ENCODE results near the gene CCDC38.

Gene CCDC38
- 0 to 0.17 (median 0.17) reads per million in 3 donors for total RNA-seq

DNA sequence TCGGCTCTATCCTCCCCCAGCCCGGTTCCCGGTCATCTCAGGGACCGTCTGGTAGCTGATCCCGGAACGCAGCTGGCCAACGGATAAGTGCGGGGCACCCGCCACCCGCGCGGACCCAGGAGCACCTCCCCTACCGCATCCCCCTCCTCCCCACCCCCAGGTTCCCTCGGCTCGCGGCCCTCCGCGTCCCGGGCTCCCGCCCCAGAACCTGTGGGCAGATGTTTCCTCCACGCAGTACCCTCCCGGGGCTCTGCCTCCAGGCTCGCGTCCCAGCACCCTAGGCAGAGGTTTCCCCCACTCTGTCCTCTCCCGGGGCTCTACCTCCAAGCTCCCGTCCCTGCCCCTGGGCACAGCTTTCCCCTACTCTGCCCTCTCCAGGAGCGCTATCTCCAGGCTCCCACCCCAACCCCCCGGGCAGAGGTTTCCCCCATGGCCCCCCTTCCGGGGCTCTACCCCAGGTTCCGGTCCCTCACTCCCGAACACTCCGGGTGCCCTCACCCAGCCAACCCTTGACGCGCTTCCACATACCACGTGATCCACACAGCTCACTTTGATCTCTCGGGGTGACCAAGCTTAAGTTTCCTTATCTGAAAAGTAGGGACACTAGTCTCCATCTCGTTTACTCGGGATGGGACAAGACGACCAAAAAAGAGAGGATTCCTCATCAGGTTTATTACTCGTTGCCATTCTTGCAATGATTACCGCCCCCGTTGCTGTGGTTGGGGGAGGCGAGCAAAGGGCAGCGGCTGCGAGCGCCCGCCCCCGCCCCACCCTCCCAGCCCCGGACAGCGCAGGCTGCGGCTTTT lies at the start of gene CCDC38:
Gene CCDC38 (minus strand): TSS at position 91 of the 806 bp plus-strand sequence. CDS start 6,105 bp downstream, outside the sequence.
- no peaks in the 10 kb centered on the region for H3K27me3 ChIP-seq (replicated peaks; ENCODE audit: control insufficient read depth, insufficient read depth, low read length, poor library complexity, severe bottlenecking)
- peak within 1 kb of the TSS; percentile 71 for H3K27ac ChIP-seq (ENCODE audit: insufficient read depth, low read length, poor library complexity, severe bottlenecking)
- peak within 1 kb of the TSS; percentile 93 for H3K4me3 ChIP-seq (ENCODE audit: insufficient read depth, low read depth, low read length, poor library complexity, severe bottlenecking)
- H3K9me3 ChIP-seq (ENCODE audit: control insufficient read depth, low read length), result no peaks in the 10 kb centered on the region
- H3K4me1 ChIP-seq (ENCODE audit: control insufficient read depth, insufficient read depth, low read length, poor library complexity, severe bottlenecking), result peaks cover 6% of the 10 kb centered on the region
- peak; percentile 66 to 75 (median 67) for DNase-seq
- H3K36me3 ChIP-seq (ENCODE audit: control insufficient read depth, insufficient read depth, low read length), result no peaks in the 10 kb centered on the region

DNA sequence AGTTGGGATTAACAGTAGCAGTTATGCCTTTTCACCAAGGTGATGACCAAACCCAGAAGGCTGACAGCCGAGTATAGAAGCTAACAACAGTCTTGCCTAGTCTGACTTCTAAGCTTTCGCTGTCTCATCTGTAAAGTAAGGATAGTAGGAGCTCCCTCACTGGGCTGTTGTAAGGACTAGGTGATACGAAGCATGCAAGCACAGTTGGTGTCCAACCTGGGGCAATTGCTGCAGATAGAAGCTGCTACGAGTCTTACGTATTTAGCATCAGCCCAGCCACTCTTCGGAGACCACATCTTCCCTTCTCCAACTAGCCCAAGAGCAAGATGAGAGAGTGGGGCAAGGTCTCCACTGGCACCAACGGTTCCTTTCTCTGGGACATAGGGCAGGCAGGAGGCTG lies 47.7 kb upstream of the CCDC38 start:
- Histone ChIP-seq H3K4me3 (ENCODE audit: insufficient read depth, low read depth, low read length, poor library complexity, severe bottlenecking) (no peak overlapping the region), H3K36me3 (ENCODE audit: control insufficient read depth, insufficient read depth, low read length) (no peaks in the 10 kb centered on the region)
- DNase-seq, result no peak

DNA sequence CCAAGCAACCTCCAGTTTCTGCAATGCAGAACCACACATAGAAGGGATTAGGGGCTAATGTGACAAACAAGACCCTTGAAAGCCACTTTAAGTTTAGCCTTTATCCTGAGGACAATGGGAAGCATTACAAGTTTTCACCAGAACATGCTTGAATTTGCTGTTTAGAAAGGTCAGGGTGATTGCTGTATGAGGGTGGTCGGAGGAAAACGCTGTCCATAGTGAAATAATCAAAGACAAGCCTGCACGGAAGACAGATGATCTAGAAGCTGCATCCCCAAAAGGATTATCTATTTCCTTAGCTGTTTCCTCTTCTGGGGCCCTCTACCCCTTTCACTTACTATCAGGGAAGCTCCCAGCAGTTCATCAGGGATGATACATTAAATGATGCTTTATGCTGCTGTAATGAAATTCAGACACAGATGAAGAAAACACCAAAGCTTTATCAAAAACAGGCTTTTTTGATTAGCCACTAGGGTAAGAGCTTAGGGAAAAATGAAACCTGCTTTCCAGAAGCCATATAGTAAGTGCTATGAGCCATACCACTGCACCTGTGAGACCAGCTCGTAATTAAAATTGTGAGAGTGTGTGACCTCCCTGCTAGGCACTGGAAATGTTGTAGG lies 47.2 kb upstream of the CCDC38 start:
- DNase-seq, result no peak
- H3K4me3 ChIP-seq (ENCODE audit: insufficient read depth, low read depth, low read length, poor library complexity, severe bottlenecking), result no peak overlapping the region
- no peaks in the 10 kb centered on the region for H3K27me3 ChIP-seq (replicated peaks; ENCODE audit: control insufficient read depth, insufficient read depth, low read length, poor library complexity, severe bottlenecking)
- no peak overlapping the region for H3K27ac ChIP-seq (ENCODE audit: insufficient read depth, low read length, poor library complexity, severe bottlenecking)
- no peaks in the 10 kb centered on the region for H3K9me3 ChIP-seq (ENCODE audit: control insufficient read depth, low read length)
- H3K4me1 ChIP-seq (ENCODE audit: control insufficient read depth, insufficient read depth, low read length, poor library complexity, severe bottlenecking), result no peaks in the 10 kb centered on the region
- H3K36me3 ChIP-seq (ENCODE audit: control insufficient read depth, insufficient read depth, low read length), result no peaks in the 10 kb centered on the region

More for the DNA sequence above, 47.7 kb upstream of the CCDC38 start:
- H3K4me1 ChIP-seq (ENCODE audit: control insufficient read depth, insufficient read depth, low read length, poor library complexity, severe bottlenecking), result no peaks in the 10 kb centered on the region
- no peak overlapping the region for H3K27ac ChIP-seq (ENCODE audit: insufficient read depth, low read length, poor library complexity, severe bottlenecking)
- H3K9me3 ChIP-seq (ENCODE audit: control insufficient read depth, low read length), result no peaks in the 10 kb centered on the region
- H3K27me3 ChIP-seq (replicated peaks; ENCODE audit: control insufficient read depth, insufficient read depth, low read length, poor library complexity, severe bottlenecking), result no peaks in the 10 kb centered on the region

DNA sequence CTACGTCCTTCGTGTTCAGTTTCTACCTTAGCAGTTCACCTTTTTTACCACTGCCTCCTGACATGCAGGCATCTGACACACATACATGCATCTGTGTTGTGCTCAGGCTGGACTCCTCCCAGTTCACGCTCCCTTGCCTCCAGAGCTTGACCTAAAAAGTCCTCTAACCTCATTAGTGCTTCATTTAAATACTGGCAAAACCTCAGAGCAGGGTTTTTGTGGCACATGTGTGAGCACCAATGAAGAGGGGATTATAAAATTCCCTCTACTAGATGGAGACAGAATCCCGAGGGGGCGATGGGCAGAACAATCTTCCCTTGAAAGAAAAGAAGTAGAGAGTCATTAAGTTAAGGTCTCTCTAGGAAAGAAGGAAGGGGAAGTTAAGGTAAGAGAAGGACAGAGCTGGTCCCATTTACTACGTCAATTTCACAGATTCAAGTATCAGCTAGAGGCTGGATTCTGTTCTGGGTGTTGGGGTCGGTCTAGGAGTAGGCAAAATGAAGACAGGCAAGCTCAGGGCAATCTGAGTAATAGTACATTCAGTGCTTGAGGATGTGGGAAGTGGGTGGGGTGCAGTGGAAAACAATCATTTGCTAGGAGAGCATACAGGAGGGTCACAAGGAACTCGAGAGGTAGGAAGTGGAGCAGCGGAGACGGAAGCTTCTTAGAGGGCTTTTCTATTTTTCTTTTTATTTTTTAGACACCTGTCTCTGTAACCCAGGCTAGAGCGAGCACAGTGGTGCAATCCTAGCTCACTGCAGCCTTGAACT lies 46.3 kb upstream of the CCDC38 start:
- Histone ChIP-seq H3K27me3 (replicated peaks; ENCODE audit: control insufficient read depth, insufficient read depth, low read length, poor library complexity, severe bottlenecking) (no peaks in the 10 kb centered on the region), H3K27ac (ENCODE audit: insufficient read depth, low read length, poor library complexity, severe bottlenecking) (no peak overlapping the region), H3K36me3 (ENCODE audit: control insufficient read depth, insufficient read depth, low read length) (no peaks in the 10 kb centered on the region), H3K4me1 (ENCODE audit: control insufficient read depth, insufficient read depth, low read length, poor library complexity, severe bottlenecking) (no peaks in the 10 kb centered on the region), H3K4me3 (ENCODE audit: insufficient read depth, low read depth, low read length, poor library complexity, severe bottlenecking) (no peak overlapping the region), H3K9me3 (ENCODE audit: control insufficient read depth, low read length) (no peaks in the 10 kb centered on the region)
- no peak for DNase-seq

DNA sequence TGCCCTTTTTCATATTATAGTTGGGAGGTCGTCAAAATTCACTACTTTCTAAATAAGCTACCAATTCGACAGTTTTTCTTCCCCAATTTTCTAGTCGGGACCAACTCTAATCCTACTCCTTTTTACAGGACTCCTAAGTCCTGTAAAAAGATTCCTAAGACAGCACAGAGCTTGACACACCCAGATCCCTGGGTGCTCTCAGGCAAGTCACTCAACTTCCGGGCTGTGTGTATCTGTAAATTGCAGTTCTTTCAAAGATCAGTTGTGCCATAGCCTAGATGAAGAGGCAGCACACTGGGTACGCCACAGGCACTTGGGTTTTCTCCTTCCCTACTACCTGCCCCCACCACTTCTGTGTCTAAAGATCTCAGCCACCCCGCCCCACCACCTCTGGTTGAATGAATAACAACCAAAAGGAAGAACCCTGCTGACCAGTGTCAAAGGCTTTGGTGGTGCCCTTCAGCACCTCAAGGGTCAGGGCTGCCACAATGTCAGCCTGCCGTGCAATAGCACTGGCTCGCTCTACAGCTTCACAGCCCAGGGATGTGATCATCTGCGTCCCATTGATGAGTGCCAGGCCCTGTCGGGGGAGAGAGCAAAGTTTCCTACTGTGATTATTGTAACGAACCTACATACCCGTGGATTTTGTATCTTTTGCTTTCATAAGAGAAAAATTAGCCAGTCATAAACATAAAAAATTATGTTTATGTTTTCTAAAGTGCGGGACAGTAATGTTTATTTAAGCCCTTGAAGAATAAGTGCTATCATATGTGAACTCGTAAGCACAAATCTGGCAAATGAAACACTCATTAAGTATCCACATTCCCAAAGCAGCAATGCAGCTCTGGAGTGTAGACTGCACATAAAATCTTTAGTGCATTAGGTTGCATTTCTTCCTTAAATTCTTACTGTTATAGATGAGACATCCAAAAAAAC lies 44.5 kb upstream of the CCDC38 start:
- Histone ChIP-seq H3K36me3 (ENCODE audit: control insufficient read depth, insufficient read depth, low read length) (no peaks in the 10 kb centered on the region), H3K9me3 (ENCODE audit: control insufficient read depth, low read length) (no peaks in the 10 kb centered on the region), H3K27ac (ENCODE audit: insufficient read depth, low read length, poor library complexity, severe bottlenecking) (no peak overlapping the region), H3K27me3 (replicated peaks; ENCODE audit: control insufficient read depth, insufficient read depth, low read length, poor library complexity, severe bottlenecking) (no peaks in the 10 kb centered on the region), H3K4me3 (ENCODE audit: insufficient read depth, low read depth, low read length, poor library complexity, severe bottlenecking) (no peak overlapping the region), H3K4me1 (ENCODE audit: control insufficient read depth, insufficient read depth, low read length, poor library complexity, severe bottlenecking) (no peaks in the 10 kb centered on the region)
- no peak for DNase-seq

DNA sequence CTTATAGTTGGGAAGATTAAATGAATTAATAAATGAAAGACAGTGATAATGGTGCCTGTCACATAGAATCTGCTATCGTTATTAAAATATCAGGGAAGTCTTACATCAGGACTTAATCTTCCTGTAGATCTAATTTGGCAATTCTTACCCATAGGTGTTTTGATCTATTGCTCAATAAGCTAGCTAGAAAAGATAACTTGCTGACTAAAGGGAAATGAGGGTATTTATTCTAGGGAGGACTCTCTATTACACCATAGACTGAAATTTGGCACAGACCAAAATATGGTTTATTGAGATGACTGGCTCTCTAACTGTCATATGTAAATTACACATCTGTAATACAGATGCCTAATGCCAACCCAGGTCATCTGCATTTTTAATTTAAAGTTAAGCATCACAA lies 42.3 kb upstream of the CCDC38 start:
- no peaks in the 10 kb centered on the region for H3K27me3 ChIP-seq (replicated peaks; ENCODE audit: control insufficient read depth, insufficient read depth, low read length, poor library complexity, severe bottlenecking)
- H3K9me3 ChIP-seq (ENCODE audit: control insufficient read depth, low read length), result no peaks in the 10 kb centered on the region
- no peaks in the 10 kb centered on the region for H3K36me3 ChIP-seq (ENCODE audit: control insufficient read depth, insufficient read depth, low read length)
- no peak overlapping the region for H3K27ac ChIP-seq (ENCODE audit: insufficient read depth, low read length, poor library complexity, severe bottlenecking)
- H3K4me1 ChIP-seq (ENCODE audit: control insufficient read depth, insufficient read depth, low read length, poor library complexity, severe bottlenecking), result no peaks in the 10 kb centered on the region
- H3K4me3 ChIP-seq (ENCODE audit: insufficient read depth, low read depth, low read length, poor library complexity, severe bottlenecking), result no peak overlapping the region
- no peak for DNase-seq

DNA sequence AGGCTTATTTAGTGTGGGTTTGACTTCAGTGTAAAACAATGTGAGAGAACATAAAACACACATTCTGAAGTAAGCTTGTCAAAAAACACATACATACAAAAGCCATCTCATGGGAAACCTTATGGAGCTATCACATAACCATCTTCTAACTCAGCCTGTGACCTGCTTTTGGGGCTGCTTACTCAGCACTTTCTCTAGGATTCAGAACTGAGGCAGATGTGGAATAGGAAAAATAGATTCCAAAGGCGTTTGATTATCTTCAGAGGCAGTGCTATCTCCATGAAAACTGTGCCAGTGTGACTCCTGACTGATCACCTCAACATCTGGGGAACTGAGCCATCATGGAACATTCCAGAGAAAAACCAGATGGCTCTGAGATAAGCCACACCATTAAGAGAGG lies 40.2 kb upstream of the CCDC38 start:
- Histone ChIP-seq H3K36me3 (ENCODE audit: control insufficient read depth, insufficient read depth, low read length) (no peaks in the 10 kb centered on the region), H3K4me3 (ENCODE audit: insufficient read depth, low read depth, low read length, poor library complexity, severe bottlenecking) (no peak overlapping the region), H3K9me3 (ENCODE audit: control insufficient read depth, low read length) (no peaks in the 10 kb centered on the region), H3K27me3 (replicated peaks; ENCODE audit: control insufficient read depth, insufficient read depth, low read length, poor library complexity, severe bottlenecking) (no peaks in the 10 kb centered on the region), H3K27ac (ENCODE audit: insufficient read depth, low read length, poor library complexity, severe bottlenecking) (no peak overlapping the region), H3K4me1 (ENCODE audit: control insufficient read depth, insufficient read depth, low read length, poor library complexity, severe bottlenecking) (no peaks in the 10 kb centered on the region)
- DNase-seq, result no peak

DNA sequence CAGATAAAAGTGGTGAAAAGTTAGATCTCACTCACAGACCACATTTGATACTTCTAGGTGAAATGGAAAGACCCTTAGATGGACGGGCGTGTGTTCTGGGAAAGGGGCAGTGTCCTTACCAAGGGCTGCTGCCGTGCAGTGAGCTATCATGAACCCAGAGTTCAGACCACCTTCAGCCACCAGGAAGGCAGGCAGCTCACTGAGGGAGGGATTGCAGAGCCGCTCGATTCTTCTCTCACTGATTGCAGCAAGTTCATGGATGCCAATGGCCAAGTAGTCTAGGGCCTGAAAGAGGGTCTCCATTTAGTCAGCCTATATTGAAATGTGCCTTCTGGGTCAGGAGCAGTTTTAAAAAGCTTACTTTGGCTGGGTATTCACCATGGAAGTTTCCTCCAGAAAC lies 38.0 kb upstream of the CCDC38 start:
- H3K27me3 ChIP-seq (replicated peaks; ENCODE audit: control insufficient read depth, insufficient read depth, low read length, poor library complexity, severe bottlenecking), result no peaks in the 10 kb centered on the region
- H3K4me1 ChIP-seq (ENCODE audit: control insufficient read depth, insufficient read depth, low read length, poor library complexity, severe bottlenecking), result no peaks in the 10 kb centered on the region
- H3K9me3 ChIP-seq (ENCODE audit: control insufficient read depth, low read length), result no peaks in the 10 kb centered on the region
- no peak overlapping the region for H3K27ac ChIP-seq (ENCODE audit: insufficient read depth, low read length, poor library complexity, severe bottlenecking)
- no peak overlapping the region for H3K4me3 ChIP-seq (ENCODE audit: insufficient read depth, low read depth, low read length, poor library complexity, severe bottlenecking)
- DNase-seq, result no peak
- no peaks in the 10 kb centered on the region for H3K36me3 ChIP-seq (ENCODE audit: control insufficient read depth, insufficient read depth, low read length)

DNA sequence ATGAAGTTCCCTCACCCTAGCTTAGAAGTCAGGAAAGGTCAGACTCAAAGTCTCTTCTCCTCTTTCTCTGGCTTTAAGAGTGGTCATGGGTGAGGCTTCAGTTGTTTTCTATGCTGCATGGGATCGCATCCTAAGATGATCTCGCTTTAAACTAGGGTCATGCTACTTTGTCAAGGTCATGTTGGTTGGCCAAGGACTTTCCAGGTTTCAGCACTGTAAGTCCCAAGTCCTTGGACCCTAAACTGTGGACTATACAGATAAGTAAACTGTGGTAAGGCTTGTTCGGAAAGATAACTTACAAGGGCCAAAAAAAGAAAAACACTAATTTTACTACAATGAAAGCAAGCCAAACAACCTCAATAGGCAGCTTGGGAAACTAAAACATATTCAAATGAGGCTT lies 36.4 kb upstream of the CCDC38 start:
- no peak overlapping the region for H3K27ac ChIP-seq (ENCODE audit: insufficient read depth, low read length, poor library complexity, severe bottlenecking)
- no peaks in the 10 kb centered on the region for H3K27me3 ChIP-seq (replicated peaks; ENCODE audit: control insufficient read depth, insufficient read depth, low read length, poor library complexity, severe bottlenecking)
- DNase-seq, result no peak
- no peaks in the 10 kb centered on the region for H3K4me1 ChIP-seq (ENCODE audit: control insufficient read depth, insufficient read depth, low read length, poor library complexity, severe bottlenecking)
- no peaks in the 10 kb centered on the region for H3K9me3 ChIP-seq (ENCODE audit: control insufficient read depth, low read length)
- H3K4me3 ChIP-seq (ENCODE audit: insufficient read depth, low read depth, low read length, poor library complexity, severe bottlenecking), result no peak overlapping the region
- no peaks in the 10 kb centered on the region for H3K36me3 ChIP-seq (ENCODE audit: control insufficient read depth, insufficient read depth, low read length)
